Stimulated activated CD4-positive, alpha-beta T cell treated with anti-CD3 and anti-CD28 coated beads, Interleukin-15, amount 100 ng/mL, for 48 hours (primary cell): Measurements from ENCODE around the gene GALNT6.

Source experiments
- DNase-seq, 2 donors: peaks; one replicate each; pipeline ENCODE4 v3.0.0-alpha.2; 2020; ENCODE audit warnings: low read depth in 2 of 2

Gene GALNT6

DNA sequence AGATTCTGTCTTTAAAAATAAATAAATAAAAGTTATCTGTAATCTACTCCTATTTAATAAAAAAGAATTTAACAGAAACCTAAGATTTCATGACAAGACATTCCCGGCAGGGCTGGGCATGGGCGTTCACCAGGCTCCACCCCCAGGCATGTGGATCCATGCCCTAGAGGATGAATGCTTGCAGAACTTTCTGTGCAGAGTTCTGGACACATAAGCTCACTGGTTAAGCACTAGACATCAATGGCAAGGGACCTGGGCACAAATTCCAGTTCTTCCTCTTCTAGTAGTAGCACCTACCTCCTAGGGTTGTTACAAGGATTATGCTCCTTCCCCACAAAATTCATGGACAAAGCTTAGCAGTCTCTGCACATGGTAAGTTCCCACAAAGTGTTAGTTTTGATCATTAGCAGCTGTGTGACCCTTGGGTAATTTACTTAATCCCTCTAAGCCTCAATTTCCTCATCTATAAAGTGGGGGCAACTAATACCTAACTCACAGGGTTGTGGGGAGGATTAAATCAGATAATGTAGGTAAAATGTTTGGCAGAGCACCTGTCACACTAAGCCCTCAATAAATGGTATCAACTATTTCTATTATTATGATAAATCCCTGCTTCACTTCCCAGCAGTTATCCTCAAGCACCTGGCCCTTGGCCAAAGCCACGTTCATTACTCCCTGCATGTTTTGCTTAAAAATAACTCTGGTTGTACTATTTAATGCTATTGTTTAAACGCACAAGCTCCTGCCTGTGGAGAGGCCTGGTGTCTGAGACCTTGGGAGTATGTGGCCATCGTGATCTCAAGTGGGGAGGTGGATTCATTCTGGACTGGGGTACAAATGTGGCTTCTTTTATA lies 9.8 kb downstream of the GALNT6 start:
- DNase-seq = no peak

DNA sequence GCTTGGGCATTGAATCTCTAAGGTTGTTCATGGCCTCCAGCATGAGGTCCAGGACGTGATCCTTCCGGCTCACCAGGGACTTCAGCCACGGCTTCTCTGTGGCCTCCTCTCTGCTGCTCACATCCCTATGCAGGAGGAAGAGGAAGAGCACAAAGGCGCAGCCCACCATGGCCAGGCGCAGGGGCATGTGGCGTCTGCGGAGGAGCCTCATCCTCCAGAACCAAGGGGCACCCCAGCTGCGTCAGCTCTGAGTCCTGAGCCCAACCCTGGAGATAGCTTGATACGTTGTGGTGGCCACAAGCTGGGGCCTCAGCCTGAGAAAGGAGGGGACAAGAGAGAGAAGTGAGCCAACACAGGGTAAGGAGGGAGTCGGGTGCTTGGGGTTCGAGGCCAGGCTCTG lies 11.6 kb downstream of the GALNT6 start:
- DNase-seq = no peak

DNA sequence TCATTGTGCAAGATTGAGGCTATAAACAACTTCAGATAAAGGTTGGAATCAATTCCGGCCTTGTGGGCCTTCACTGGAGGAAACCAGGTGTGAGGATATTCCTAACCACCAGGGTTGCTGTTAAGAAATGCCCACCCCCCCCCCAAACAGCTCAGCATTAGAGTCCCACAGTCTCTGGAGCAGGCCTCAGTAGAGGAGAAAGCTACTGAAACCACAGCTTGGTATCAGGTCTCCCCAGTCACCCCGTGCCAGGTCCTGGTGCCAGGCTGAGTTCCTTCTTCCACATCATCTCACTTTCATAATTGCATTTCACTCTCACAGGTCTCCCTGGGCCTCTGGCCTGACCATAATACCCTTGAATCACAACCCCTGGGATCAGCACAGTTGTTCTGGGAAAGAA lies 12.5 kb downstream of the GALNT6 start:
- no peak for DNase-seq

DNA sequence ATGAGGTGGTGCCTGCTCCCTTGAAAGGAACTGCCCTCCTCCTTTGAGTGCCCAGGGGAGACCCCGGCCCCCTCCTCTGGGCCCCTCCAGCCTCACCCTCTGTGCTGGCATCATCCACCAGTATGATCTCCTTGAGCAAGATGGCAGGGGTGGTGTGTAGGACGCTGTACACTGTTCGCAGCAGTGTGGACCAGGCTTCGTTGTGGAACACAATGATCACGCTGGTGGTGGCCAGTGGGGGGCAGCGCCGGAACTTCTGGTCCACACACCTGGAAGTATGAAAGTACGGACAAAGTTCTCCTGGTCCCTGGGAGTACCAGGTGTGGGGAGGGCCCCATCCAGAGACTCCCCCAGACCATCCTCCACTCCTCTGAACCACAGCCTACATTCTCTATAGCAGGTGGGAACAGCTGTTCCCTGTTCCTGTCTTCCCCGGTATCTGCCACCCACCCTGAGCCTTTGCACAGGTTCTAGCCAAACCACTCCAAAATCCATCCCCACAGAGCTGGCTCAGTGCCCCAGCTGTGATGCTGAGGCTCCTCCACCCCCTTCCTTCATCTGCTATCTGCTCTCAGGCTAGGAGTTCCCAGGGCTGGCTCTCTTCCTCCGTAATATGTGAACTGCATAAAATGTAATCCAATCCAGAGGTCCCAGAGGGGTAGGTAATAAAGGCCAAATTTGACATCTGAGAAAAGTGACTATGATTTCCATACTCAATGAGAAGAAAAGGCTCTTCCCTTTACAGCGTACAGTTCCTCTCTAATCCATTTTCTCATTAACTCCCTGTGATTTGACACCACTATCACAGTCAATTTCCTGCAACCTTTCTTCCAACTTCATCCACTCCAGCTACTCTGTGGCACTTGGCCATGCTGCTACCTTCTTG lies 13.9 kb downstream of the GALNT6 start:
- no peak for DNase-seq

DNA sequence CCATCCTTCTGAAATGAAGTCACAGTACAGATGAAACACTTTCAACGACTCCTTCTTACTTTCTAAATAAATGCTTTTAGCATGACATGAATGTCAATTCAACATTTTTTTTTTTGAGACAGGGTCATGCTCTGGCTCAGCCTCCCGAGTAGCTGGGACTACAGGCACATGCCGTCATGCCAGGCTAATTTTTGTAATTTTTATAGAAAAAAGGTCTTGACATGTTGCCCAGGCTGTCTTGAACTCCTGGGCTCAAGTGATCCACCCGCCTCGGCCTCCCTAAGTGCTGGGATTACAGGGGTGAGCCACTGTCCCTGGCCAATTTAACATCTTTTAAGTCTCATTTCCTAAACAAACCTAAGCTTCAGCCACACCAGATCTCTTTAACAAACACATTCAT lies 16.4 kb downstream of the GALNT6 start:
- no peak for DNase-seq

DNA sequence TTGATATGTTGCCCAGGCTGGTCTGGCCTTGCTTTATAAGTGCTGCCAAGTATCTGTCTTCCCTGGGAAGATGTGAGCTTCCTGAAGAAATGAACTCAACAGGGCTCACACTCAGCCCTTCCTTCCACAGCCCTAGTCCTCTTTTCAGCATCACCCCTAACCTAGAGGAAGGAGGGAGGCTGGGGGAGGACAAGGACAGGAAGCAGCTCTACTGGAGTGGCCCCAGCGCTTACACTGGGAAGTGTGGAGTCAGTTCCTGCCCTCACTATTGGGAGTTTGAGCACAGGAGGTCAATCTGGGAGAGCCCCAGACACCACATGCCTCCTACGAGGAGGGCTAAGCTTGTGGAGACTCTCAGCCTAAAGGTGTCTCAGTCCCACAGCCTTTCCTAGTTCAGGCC lies 16.8 kb downstream of the GALNT6 start:
- no peak for DNase-seq

DNA sequence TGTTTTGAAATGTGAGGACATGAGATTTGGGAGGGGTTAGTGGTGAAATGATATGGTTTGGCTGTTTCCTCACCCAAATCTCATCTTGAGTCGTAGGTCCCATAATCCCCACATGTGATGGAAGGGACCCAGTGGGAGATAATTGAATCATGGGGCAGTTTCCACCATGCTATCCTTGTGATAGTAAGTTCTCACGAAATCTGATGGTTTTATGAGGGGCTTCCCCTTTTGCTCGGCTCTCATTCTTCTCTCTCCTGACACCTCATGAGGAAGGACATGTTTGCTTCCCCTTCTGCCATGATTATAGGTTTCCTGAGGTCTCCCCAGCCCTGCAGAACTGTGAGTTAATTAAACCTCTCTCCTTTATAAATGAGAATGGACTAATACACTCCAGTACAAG lies 18.0 kb downstream of the GALNT6 start:
- no peak for DNase-seq

DNA sequence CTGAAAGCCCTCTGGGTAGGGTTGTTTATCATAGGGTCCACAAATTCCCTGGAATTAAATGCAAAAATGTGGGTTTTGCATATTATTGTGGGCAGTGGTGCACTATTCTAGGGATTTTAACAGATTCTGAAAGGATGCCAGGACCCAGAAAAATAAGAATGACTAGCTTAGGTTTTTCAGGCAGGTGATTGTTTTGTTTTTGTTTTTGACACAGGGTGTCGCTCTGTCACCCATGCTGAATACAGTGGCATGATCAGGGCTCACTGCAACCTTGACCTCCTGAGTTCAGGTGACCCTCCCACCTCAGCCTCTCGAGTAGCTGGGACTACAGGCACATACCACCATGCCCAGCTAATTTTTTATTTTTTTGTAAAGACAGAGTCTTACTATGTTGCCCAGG lies 19.2 kb downstream of the GALNT6 start:
- no peak for DNase-seq

DNA sequence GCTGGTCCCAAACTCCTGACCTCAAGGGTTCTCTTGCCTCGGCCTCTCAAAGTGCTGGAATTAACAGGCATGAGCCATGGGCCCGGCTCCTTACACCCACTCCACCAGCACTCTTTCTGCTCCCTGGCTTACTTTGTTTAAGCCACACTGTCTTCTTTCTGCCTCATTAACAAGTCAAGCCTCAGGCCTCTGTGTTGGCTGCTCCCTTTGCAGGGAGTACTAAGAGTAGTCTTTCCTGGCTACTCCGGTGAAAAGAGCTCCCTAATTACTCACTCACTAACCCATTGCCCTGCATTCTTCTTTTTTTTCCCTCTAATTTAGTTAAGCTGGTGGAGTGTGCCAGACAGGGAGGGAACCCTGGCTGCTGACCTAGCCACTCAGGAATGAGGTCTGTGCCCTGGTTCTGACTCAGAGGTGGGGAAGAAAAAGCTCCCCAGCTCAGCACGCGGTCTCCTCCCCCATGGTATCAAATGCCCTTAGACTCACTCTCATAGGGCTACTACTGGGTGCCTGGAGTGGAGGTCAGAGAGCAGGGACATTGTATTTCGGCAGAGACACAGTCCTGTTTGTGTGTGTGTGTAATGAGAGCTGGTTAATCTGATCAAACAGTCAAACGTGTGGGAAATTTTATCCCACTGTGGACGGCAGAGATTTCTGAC lies 19.8 kb downstream of the GALNT6 start:
- no peak for DNase-seq

DNA sequence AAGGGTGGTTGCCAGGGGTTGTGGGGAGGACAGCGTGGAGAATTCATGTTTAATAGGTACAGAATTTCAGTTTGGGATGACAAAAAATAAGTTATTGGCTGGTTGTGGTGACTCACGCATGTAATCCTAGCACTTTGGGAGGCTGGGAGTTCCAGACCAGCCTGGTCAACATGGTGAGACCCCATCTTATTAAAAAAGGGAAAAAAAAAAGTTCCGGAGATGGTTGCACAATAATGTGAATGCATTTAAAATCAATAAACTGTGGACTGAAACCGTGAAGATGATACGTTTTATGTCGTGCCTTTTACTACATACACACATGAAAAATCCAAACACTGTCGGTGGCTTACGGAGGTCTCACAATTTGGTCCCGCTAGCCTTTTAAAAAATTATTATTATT lies 20.5 kb downstream of the GALNT6 start:
- DNase-seq = no peak

DNA sequence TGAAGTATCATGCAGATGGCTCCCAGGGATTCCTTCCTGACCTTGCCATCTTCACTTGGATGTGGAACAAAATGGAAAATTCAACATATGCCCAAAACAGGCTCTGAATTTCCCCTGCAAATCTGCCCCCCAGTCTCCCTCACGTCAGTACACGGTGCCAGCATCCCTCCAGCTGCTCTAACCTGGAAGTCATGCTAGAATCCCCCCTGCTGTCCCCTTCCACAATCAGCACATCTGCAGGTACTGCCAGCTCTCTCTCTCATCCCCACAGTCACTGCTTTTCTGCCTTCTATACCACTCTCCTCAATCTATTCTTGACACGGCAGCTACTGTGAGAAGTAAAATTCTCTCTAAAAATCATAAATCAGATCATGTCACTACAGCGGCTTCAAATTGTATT lies 21.6 kb downstream of the GALNT6 start:
- no peak for DNase-seq

DNA sequence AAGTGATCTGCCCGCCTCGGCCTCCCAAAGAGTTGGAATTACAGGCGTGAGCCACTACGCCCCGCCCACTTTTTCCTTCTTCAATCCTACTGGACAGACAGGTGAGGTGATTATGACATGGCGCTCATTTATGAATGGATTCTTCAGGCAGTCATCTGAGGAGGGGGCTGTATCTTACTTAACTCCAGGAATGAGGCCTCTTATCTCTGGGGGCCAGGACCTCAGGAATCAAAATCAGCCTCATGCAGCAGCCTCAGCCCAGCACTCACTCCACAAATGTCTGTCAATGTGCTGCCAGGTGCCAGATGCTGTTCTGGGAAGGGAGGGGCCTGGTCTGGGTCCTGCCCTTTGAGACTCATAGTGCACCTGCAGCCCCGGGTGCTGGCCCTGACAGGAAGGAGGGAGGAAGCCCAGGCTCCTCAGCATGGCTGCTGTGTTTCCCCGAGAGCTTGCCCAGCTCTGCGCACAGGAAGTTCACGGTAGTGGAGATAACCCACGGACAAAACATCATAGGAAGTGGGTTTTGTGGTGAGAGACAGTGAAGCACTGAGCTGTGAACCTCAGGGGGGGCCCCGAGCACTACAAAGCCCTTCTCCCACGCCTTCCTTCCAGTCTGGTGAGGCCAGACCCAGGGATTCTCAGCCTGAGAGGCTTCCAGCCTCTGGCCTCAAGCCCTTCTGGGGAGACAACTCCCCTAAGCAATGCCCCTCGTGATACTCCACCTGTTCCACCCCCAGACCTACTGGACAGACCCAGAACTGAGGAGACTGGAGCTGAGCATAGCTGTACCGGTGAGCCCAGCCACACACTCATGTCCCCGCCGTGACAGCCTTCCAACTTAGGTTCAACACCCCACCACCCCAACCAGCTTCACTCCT lies 22.3 kb downstream of the GALNT6 start:
- peak; percentile 77 to 84 for DNase-seq

DNA sequence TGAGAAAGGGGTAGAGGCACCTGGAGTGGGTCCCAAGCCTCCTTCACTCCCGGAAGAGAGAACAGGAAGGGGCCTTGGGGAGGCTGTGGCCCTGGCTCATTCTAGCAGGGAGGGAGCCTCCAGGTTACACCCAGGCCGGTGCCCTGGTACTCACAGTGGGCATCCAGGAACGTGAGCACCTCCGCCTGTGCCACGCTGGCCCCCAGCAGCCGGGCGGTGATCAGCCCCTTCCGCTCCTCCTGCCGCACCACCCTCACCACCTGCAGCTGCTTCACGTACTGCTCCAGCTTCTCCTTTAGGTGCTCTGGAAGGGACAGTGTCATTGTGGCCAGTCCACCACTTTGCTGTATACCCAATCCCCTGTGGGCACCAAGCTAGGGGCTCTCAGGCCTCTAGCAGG lies 25.9 kb downstream of the GALNT6 start:
- no peak for DNase-seq

DNA sequence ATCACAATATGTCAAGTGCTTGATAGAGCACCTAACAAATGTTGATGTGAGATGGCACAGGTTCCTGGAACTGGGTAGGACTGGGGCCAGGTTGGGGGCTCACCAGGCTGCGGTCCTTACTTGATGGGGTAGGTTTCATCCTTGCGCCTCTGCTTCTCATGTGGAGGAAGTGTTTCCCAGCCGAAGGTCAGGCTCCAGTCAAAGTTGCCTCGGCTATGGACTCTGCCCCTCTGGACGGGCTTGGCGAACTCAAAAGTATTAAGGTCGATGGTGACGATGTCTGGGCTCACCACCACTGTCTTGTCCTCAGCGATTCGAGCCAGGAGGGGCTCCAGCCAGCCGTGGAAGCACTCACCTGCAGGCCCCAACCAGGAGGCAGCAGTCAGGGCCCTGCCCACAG lies 27.2 kb downstream of the GALNT6 start:
- no peak for DNase-seq

DNA sequence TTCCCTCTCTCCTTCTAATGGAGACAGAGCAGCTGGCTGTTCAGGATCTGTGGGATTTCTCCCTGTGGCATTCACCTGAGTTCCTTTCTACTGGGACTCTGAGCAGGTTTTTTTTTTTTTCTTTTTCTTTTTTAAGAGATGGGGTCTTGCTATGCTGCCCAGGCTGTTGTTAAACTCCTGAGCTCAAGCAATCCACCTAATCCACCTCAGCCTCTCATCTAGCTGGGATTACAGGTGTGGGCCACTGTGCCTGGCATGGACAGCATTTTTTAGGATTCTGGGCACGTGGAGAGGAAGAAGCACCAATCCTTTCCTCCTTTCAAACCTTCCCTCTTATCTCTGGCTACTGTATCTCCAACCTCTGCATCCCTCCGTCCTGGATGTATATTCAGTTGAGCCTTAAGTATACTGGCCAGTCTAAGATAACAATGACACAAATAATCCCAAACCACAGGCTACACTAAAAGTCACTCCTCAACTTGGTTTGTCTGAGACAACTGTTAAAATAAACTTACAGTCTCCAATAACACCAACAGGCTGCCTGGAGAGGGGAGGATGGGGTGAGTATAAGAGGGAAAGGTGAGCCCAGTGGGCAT lies 28.4 kb downstream of the GALNT6 start:
- no peak for DNase-seq

DNA sequence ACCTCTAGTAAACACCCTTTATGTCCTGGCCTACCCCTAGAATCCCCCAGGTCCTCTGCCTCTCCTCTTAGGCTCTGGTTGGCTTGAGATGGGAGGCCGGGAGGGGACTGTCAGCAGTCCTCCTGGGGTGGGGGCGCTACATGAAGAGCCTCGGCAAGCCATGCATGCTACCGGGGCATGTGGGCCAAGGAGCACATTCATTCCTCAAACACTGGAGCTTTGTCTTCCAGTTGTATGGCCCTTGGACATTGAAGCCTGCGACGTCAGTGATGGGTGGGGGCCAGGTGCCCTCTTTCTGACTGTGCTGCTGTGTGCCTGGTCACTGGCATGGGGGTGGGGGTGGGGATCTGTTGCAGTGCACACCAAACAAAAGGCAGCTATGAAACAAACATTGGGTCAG lies 28.9 kb downstream of the GALNT6 start:
- DNase-seq = no peak

DNA sequence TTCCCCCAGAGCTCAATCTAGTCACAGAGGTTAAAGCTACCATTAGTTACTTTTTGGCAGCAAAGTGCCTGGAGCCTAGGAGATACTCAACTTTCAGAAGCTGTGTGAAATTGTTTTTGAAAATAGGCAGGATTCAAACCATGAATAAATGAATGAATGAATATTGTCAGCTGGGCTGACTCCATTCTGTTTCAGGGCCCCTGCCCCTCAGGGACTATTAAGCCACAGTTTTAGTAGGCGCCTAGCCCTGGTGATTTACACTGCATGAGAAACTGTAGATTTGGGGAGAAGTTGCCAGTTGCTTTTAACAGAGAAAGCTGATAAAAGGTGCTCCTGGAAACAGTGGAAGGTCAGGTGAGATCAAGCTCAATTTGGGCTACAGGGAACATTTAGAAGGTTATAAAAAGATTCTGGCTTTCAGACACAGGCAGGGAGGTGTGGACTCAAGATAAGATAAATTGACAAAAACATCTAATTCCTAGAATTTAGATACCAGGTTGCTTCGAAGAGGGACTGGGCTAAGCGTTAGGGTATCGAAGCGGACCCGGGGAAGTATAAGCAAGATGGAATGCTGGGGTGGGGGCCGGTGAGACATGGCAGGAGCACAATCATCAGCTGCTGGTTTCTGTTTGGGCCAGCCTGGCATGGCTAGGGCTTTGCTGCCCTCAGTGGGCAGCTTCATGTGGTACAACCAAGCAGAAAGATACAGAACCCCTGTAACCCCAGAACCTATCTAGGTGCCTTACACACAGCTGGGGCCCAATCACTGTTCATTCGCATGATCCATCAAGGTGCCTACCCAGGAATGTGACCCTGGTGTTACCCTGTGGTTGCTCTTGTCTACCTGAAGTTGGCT lies 29.8 kb downstream of the GALNT6 start:
- no peak for DNase-seq

DNA sequence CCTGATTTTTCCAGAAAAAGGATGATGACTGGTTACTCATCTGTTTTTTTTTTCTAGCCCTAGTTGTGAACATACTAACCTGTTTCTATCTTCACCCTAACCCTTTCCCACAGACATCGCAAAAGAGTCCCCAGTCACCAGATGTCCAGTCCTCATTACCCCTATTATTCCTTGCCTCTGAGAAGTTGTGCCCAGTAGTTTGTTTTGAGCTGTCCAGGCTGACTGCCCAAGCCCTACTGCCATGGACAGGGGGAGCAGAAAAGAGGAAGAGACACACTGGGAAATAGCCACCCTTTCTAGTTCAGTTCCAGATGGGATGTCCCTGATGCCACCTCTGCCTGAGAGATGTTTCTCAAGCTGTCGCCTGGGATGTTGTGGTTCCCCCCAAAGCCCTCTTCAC lies 30.9 kb downstream of the GALNT6 start:
- no peak for DNase-seq

DNA sequence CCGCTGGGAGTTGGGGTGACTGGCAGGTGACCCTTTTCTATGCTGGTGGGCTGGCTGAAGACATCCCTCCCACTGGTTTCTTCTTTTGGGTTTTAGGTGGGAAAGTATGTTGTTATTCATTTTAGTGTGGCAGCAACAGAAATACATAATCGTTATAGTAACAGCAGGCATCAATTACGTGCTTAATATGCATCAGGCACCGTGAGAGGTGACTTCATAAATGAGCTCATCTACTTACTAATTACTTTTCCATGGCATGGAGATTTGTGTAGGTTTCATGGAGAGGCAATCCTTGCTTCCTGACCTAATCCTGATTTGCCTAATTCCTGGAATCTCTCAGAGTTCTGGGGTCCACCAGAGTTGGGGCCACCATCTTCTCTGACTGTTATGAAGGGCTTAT lies 31.4 kb downstream of the GALNT6 start:
- no peak for DNase-seq

DNA sequence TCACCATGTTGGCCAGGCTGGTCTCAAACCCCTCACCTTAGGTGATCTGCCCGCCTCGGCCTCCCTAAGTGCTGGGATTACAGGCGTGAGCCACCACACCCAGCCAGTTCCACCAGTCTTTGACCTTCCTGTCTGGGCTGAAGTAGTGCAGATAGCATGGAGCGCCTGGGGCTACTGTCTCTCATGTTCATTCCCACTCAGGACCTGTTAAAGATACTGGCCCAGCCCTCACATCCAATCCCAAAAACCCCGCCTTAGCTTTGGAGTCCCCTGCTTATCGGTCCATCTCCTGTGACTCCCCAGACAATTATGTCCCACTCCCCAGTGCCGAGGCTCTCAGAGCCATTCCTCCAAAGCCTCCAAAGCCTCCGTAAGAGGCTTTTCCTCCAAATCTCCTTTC lies 32.7 kb downstream of the GALNT6 start:
- DNase-seq = no peak
